Liver (tissue), 9 donors: ENCODE data around the gene CFAP74. TPM values are rescaled to one million over a fixed set of nuclear protein-coding genes. Genes with fewer than 3 reads are reported as not detected.

Experiments used
- DNase-seq: peaks from one replicate; pipeline ENCODE4 v3.0.0-alpha.2; 2017; ENCODE audit warnings: low spot score
- H3K27ac ChIP-seq, 2 donors: one replicate each; pipeline ENCODE4 v1.7.0; 2013; ENCODE audit warnings: inconsistent platforms in 2 of 2, low read length in 2 of 2, control low read depth in 1 of 2, low read depth in 1 of 2, mild to moderate bottlenecking in 1 of 2
- H3K27me3 ChIP-seq, 4 donors: one replicate each; pipeline versions ENCODE4 v1.6.1 to v1.7.0; 2013; ENCODE audit warnings: low read length in 3 of 4, inconsistent platforms in 1 of 4, mild to moderate bottlenecking in 1 of 4, moderate library complexity in 1 of 4; ENCODE audit not compliant: control insufficient read depth in 4 of 4, insufficient read depth in 4 of 4
- H3K36me3 ChIP-seq, 4 donors: one replicate each; pipeline versions ENCODE4 v1.6.1 to v1.7.0; 2013; ENCODE audit warnings: low read length in 3 of 4, mild to moderate bottlenecking in 3 of 4, low read depth in 1 of 4, moderate library complexity in 1 of 4; ENCODE audit not compliant: control insufficient read depth in 4 of 4, insufficient read depth in 3 of 4
- H3K4me1 ChIP-seq, 4 donors: one replicate each; pipeline versions ENCODE4 v1.6.1 to v1.7.0; 2013; ENCODE audit warnings: low read length in 3 of 4, mild to moderate bottlenecking in 3 of 4, moderate library complexity in 1 of 4; ENCODE audit not compliant: control insufficient read depth in 4 of 4, insufficient read depth in 4 of 4
- H3K4me3 ChIP-seq, 3 donors: one replicate each; pipeline versions ENCODE4 v1.6.1 to v1.7.0; 2013; ENCODE audit warnings: low read length in 3 of 3, control low read depth in 1 of 3, low read depth in 1 of 3, mild to moderate bottlenecking in 1 of 3
- H3K9ac ChIP-seq, 2 donors: one replicate each; pipeline ENCODE4 v1.7.0; 2013; ENCODE audit warnings: low read length in 2 of 2, mild to moderate bottlenecking in 2 of 2, moderate library complexity in 2 of 2, control low read depth in 1 of 2, low read depth in 1 of 2
- H3K9me3 ChIP-seq, 4 donors: one replicate each; pipeline versions ENCODE4 v1.6.1 to v1.7.0; 2013; ENCODE audit warnings: low read length in 3 of 4; ENCODE audit not compliant: control insufficient read depth in 4 of 4
- EGR1 ChIP-seq, 2 donors: IDR thresholded peaks; 2 replicates each; pipeline ENCODE4 v1.6.1; 2016 to 2018; ENCODE audit warnings: antibody characterized with exemption in 2 of 2, low read depth in 2 of 2
- FOXA1 ChIP-seq: IDR thresholded peaks from 2 replicates; pipeline ENCODE4 v1.6.1; 2016; ENCODE audit warnings: antibody characterized with exemption
- GABPA ChIP-seq, 2 donors: IDR thresholded peaks in 1 of 2; conservative IDR thresholded peaks in 1 of 2; 2 replicates each; pipeline ENCODE4 v1.6.1; 2016; ENCODE audit warnings: antibody characterized with exemption in 2 of 2, mild to moderate bottlenecking in 1 of 2, moderate library complexity in 1 of 2
- HNF4A ChIP-seq, 2 donors: conservative IDR thresholded peaks; 2 replicates each; pipeline ENCODE4 v1.6.1; 2016; ENCODE audit warnings: antibody characterized with exemption in 2 of 2, mild to moderate bottlenecking in 2 of 2
- HNF4G ChIP-seq: IDR thresholded peaks from 2 replicates; pipeline ENCODE4 v1.6.1; 2016; ENCODE audit warnings: antibody characterized with exemption
- JUND ChIP-seq, 2 donors: IDR thresholded peaks; 2 replicates each; pipeline ENCODE4 v1.6.1; 2016; ENCODE audit warnings: antibody characterized with exemption in 2 of 2
- NR2F2 ChIP-seq: IDR thresholded peaks from 2 replicates; pipeline ENCODE4 v1.6.1; 2016; ENCODE audit warnings: antibody characterized with exemption
- RAD21 ChIP-seq, 2 donors: IDR thresholded peaks; 2 replicates each; pipeline ENCODE4 v1.6.1; 2016; ENCODE audit warnings: antibody characterized with exemption in 2 of 2, mild to moderate bottlenecking in 2 of 2
- RXRA ChIP-seq, 2 donors: IDR thresholded peaks; 2 replicates each; pipeline ENCODE4 v1.6.1; 2017 to 2018; ENCODE audit warnings: antibody characterized with exemption in 2 of 2, mild to moderate bottlenecking in 1 of 2
- SP1 ChIP-seq: IDR thresholded peaks from 2 replicates; pipeline ENCODE4 v1.6.1; 2018; ENCODE audit warnings: antibody characterized with exemption, mild to moderate bottlenecking
- TAF1 ChIP-seq: conservative IDR thresholded peaks from 2 replicates; pipeline ENCODE4 v1.6.1; 2016; ENCODE audit warnings: antibody characterized with exemption, mild to moderate bottlenecking
- YY1 ChIP-seq: IDR thresholded peaks from 2 replicates; pipeline ENCODE4 v1.6.1; 2016; ENCODE audit warnings: antibody characterized with exemption, mild to moderate bottlenecking
- WGBS: extraction: QIAGEN DNeasy Blood & Tissue Kit; methylation state at CpG from one replicate; pipeline ENCODE4 v1.1.7; 2013; 5-methylcytosine and 5-hydroxymethylcytosine counted together
- polyA plus RNA-seq, 2 donors: library from polyadenylated mRNA; stranded (reverse) in 1 of 2; unstranded in 1 of 2; fragments of 200-250 nt in 1 of 2; fragments of >200 nt in 1 of 2; fragmentation: Nextera tagmentation in 1 of 2; extraction: Ambion mirVana in 1 of 2; gene quantifications; one replicate each; pipeline versions ENCODE4 v1.2.1 to v1.2.3, GENCODE V29; 2013 to 2015
- total RNA-seq, 2 donors: library from RNA; depleted of rRNA; stranded (reverse); fragments of >200 nt; gene quantifications; one replicate each; pipeline ENCODE4 v1.2.3, GENCODE V29; 2014
- TF ChIP-seq, protein P1 (sequence below): IDR thresholded peaks from 2 replicates; pipeline ENCODE4 v1.6.1; 2016; ENCODE audit warnings: antibody characterized with exemption
- TF ChIP-seq, protein P2 (sequence below): IDR thresholded peaks from 2 replicates; pipeline ENCODE4 v1.6.1; 2016; ENCODE audit warnings: antibody characterized with exemption, mild to moderate bottlenecking
- TF ChIP-seq, protein P3 (sequence below): IDR thresholded peaks from 2 replicates; pipeline ENCODE4 v1.6.1; 2016; ENCODE audit warnings: antibody characterized with exemption
- TF ChIP-seq, protein P4 (sequence below): fragments of 150-350 bp; IDR thresholded peaks from 2 replicates; pipeline ENCODE4 v1.5.1; 2017; ENCODE audit warnings: improper control_type of control experiment, low read depth, low read length; ENCODE audit not compliant: missing input control
- TF ChIP-seq, protein P5 (sequence below): IDR thresholded peaks from 2 replicates; pipeline ENCODE4 v1.6.1; 2016; ENCODE audit warnings: antibody characterized with exemption
- donor health status: healthy.
- donor health status: healthy.
- donor health status: healthy.
- donor health status: healthy.
- donor health status: healthy.

CFAP74 gene
- total and polyA plus RNA-seq, 4 donors, result under 0.01 to 0.31 TPM; not detected in 2

DNA sequence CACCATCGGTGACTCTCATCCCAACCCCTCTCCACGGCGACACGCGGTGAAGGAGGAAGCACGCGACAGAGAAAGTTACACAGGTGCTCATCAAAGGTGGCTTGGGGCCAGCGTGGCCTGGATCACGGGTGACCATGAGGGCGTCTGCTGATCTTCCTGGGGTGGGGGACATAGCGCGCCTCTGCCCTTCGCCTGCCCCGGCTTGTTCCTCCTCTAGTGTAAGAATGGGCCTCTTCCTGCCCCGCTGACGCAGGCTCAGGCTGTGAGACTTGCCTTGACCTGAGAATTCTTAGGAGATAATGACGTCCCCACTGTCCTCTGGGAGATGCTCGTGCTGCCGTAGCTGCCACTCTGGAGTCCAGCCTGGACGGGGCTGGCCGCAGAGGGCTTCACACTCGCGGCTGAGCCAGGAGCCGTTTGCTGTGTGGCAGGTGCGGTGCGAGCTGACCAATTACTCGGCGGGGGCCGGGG is 45.5 kb downstream of the CFAP74 start:
- Histone ChIP-seq H3K4me1 (no peaks in the 10 kb centered on the region), H3K9ac (no peak overlapping the region), H3K4me3 (no peak overlapping the region), H3K36me3 (no peaks in the 10 kb centered on the region), H3K27me3 (no peaks in the 10 kb centered on the region), H3K27ac (no peak overlapping the region), H3K9me3 (no peaks in the 10 kb centered on the region)
- DNase-seq, result no peak
- WGBS, result 84% methylated on average over 29 of the region's 29 CpGs
- TF ChIP-seq RXRA (IDR thresholded peaks at IDR 0.05), result no peak
- no peak for TF ChIP-seq HNF4G
- no peak for TF ChIP-seq JUND (IDR thresholded peaks at IDR 0.05)
- TF ChIP-seq GABPA (IDR thresholded peaks at IDR 0.05 in 1 of 2, conservative IDR thresholded peaks at IDR 0.05 in 1 of 2), result no peak
- TF ChIP-seq, protein P1, sequence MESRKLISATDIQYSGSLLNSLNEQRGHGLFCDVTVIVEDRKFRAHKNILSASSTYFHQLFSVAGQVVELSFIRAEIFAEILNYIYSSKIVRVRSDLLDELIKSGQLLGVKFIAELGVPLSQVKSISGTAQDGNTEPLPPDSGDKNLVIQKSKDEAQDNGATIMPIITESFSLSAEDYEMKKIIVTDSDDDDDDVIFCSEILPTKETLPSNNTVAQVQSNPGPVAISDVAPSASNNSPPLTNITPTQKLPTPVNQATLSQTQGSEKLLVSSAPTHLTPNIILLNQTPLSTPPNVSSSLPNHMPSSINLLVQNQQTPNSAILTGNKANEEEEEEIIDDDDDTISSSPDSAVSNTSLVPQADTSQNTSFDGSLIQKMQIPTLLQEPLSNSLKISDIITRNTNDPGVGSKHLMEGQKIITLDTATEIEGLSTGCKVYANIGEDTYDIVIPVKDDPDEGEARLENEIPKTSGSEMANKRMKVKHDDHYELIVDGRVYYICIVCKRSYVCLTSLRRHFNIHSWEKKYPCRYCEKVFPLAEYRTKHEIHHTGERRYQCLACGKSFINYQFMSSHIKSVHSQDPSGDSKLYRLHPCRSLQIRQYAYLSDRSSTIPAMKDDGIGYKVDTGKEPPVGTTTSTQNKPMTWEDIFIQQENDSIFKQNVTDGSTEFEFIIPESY, result no peak
- no peak for TF ChIP-seq TAF1
- TF ChIP-seq HNF4A (conservative IDR thresholded peaks at IDR 0.05), result no peak
- no peak for TF ChIP-seq YY1
- no peak for TF ChIP-seq SP1
- TF ChIP-seq, protein P2, sequence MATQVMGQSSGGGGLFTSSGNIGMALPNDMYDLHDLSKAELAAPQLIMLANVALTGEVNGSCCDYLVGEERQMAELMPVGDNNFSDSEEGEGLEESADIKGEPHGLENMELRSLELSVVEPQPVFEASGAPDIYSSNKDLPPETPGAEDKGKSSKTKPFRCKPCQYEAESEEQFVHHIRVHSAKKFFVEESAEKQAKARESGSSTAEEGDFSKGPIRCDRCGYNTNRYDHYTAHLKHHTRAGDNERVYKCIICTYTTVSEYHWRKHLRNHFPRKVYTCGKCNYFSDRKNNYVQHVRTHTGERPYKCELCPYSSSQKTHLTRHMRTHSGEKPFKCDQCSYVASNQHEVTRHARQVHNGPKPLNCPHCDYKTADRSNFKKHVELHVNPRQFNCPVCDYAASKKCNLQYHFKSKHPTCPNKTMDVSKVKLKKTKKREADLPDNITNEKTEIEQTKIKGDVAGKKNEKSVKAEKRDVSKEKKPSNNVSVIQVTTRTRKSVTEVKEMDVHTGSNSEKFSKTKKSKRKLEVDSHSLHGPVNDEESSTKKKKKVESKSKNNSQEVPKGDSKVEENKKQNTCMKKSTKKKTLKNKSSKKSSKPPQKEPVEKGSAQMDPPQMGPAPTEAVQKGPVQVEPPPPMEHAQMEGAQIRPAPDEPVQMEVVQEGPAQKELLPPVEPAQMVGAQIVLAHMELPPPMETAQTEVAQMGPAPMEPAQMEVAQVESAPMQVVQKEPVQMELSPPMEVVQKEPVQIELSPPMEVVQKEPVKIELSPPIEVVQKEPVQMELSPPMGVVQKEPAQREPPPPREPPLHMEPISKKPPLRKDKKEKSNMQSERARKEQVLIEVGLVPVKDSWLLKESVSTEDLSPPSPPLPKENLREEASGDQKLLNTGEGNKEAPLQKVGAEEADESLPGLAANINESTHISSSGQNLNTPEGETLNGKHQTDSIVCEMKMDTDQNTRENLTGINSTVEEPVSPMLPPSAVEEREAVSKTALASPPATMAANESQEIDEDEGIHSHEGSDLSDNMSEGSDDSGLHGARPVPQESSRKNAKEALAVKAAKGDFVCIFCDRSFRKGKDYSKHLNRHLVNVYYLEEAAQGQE, result no peak
- no peak for TF ChIP-seq NR2F2
- TF ChIP-seq, protein P3, sequence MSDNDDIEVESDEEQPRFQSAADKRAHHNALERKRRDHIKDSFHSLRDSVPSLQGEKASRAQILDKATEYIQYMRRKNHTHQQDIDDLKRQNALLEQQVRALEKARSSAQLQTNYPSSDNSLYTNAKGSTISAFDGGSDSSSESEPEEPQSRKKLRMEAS, result no peak

DNA sequence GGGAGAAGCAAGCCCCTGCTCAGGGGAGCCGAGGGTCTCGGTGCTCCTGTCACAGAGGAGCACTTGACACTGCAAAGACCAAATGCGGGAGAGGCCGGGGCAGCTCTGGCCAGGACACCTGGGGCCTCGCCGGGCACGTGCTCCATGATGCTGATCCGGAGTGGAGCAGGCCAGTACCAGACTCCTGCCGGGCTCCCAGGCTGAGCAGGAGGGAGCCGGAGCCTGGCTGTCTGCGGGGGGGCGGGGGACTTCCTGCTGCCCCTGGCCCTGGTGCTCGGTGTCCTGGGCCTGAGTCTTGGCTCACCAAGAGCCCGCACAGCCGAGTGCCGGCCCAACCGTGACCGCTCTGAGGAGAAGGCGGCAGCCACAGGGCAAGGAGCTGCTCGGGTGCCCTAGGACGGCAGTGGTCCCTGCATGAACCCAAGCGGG is 46.0 kb downstream of the CFAP74 start:
- Histone ChIP-seq H3K9me3 (no peaks in the 10 kb centered on the region), H3K4me1 (no peaks in the 10 kb centered on the region), H3K4me3 (no peak overlapping the region), H3K27me3 (no peaks in the 10 kb centered on the region), H3K9ac (no peak overlapping the region), H3K36me3 (no peaks in the 10 kb centered on the region), H3K27ac (no peak overlapping the region)
- WGBS, result 89% methylated on average over 22 of the region's 22 CpGs
- no peak for DNase-seq
- no peak for TF ChIP-seq TAF1
- no peak for TF ChIP-seq HNF4A (conservative IDR thresholded peaks at IDR 0.05)
- TF ChIP-seq HNF4G, result no peak
- no peak for TF ChIP-seq SP1
- no peak for TF ChIP-seq RAD21 (IDR thresholded peaks at IDR 0.05)
- TF ChIP-seq, protein P2, result no peak
- TF ChIP-seq, protein P4, sequence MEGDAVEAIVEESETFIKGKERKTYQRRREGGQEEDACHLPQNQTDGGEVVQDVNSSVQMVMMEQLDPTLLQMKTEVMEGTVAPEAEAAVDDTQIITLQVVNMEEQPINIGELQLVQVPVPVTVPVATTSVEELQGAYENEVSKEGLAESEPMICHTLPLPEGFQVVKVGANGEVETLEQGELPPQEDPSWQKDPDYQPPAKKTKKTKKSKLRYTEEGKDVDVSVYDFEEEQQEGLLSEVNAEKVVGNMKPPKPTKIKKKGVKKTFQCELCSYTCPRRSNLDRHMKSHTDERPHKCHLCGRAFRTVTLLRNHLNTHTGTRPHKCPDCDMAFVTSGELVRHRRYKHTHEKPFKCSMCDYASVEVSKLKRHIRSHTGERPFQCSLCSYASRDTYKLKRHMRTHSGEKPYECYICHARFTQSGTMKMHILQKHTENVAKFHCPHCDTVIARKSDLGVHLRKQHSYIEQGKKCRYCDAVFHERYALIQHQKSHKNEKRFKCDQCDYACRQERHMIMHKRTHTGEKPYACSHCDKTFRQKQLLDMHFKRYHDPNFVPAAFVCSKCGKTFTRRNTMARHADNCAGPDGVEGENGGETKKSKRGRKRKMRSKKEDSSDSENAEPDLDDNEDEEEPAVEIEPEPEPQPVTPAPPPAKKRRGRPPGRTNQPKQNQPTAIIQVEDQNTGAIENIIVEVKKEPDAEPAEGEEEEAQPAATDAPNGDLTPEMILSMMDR, result no peak
- TF ChIP-seq, protein P3, result no peak
- TF ChIP-seq NR2F2, result no peak
- no peak for TF ChIP-seq JUND (IDR thresholded peaks at IDR 0.05)
- TF ChIP-seq, protein P5, sequence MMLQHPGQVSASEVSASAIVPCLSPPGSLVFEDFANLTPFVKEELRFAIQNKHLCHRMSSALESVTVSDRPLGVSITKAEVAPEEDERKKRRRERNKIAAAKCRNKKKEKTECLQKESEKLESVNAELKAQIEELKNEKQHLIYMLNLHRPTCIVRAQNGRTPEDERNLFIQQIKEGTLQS, result no peak
- TF ChIP-seq RXRA (IDR thresholded peaks at IDR 0.05), result no peak
- TF ChIP-seq FOXA1, result no peak
- TF ChIP-seq, protein P1, result no peak
- TF ChIP-seq EGR1 (IDR thresholded peaks at IDR 0.05; ENCODE audit: low read depth in 2 of 2), result no peak
- no peak for TF ChIP-seq YY1
- TF ChIP-seq GABPA (IDR thresholded peaks at IDR 0.05 in 1 of 2, conservative IDR thresholded peaks at IDR 0.05 in 1 of 2), result no peak
